Uterus (tissue), 2 donors: ENCODE results near the gene POC1B.

Source experiments
- CTCF ChIP-seq, 4 experiments: fragments of 200-600 bp in 2 of 4; fragments of 450-650 bp in 2 of 4; sonication (generic) in 2 of 4; IDR thresholded peaks; one replicate each; pipeline ENCODE4 v1.5.1; 2016 to 2019; ENCODE audit warnings: antibody characterized with exemption in 4 of 4, mild to moderate bottlenecking in 2 of 4, moderate library complexity in 1 of 4
- POLR2A ChIP-seq, 2 donors: fragments of 450-650 bp; IDR thresholded peaks; one replicate each; pipeline ENCODE4 v1.6.1; 2016; ENCODE audit warnings: antibody characterized with exemption in 2 of 2, mild to moderate bottlenecking in 1 of 2, moderate library complexity in 1 of 2

GRCh38 chr12:89575374-89575773 is 49.5 kb upstream of the POC1B start:
- TF ChIP-seq CTCF (IDR thresholded peaks at IDR 0.05) (no peak), POLR2A (IDR thresholded peaks at IDR 0.05) (no peak)
